HG03442 (cell line): ENCODE data around the gene ARHGEF7.

Experiments
- ATAC-seq: cut with Tn5 transposase; IDR thresholded peaks from one replicate; pipeline ENCODE4 v1.9.1; 2021; ENCODE audit warnings: mild to moderate bottlenecking, moderate library complexity; ENCODE audit not compliant: unreplicated experiment

Gene ARHGEF7

DNA sequence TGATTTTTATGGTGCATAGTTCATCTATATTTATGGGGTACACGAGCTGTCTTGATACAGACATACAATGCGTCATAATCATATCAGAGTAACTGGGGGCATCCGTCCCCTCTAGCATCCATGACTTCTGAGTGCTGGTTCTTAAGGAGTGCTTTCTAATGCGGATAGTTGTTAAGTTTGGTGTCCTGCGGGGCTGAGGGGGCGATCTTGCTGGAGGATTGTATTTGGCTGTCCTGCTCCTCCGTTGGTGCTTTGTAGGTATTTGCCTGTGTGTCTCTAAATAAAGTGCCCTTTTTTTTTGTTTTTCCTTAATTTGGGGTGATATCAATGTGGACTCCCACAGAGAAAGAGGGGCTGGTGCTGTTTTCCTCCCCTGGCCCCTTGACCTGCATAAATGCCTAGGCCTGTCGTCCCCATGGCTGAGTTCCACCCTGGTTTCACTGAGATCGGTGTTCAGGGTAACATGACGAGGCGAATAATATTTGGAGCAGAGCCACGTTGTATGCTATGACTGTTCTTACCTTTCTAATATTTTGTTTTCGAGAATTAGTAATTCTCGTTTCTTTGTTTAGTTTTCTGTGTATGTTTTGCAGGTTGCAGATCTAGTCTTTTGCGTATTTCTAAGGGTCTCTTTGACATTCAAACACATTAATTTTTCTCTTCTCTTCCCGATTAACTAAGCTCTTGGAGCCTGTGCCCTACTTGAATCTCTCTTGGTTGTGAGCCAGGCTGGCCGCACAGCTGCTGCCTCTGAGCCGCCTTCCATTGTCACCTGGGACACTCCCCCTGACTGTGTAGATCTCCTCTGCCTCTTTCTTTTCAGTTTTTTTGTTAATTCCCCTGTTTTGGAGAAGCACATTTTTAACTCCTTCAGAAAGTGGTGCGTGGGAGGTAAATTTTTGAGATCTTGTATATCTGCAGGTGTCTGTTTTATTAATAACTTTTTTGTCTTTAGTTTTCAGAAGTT, 100.3 kb downstream of the ARHGEF7 start:
- ATAC-seq, result no peak

DNA sequence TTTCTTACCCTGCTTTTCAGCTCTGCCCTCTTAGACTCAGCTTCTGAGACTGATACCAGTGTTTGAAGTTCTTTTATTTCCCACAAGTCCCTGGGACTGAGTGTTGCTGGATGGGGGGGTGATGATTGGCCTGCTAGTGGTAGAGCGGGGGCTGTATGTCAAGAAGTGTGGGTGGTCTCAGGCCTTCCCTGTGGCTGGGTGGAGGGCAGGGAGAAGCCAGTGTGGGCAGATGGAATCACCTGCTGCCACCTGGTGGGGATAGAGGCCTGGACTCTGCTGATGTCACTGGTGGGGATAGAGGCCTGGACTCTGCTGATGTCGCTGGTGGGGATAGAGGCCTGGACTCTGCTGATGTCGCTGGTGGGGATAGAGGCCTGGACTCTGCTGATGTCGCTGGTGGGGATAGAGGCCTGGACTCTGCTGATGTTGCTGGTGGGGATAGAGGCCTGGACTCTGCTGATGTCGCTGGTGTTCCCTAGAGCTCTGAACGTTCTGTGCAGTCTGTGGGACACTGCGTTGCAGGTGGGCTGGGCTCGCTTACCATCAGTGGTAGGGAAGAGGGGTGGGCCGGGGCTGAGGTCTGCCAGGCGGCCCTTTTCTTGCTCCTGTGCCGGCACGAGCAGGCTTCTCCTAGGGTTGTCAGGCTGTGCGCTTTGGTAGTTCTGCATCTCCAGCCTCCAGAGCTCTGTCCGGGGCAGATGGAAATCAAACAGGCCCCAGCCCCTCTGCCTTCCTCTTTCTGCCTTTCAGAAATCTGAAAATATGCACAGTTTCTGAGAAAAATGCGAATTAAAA, 101.3 kb downstream of the ARHGEF7 start:
- ATAC-seq, result no peak

DNA sequence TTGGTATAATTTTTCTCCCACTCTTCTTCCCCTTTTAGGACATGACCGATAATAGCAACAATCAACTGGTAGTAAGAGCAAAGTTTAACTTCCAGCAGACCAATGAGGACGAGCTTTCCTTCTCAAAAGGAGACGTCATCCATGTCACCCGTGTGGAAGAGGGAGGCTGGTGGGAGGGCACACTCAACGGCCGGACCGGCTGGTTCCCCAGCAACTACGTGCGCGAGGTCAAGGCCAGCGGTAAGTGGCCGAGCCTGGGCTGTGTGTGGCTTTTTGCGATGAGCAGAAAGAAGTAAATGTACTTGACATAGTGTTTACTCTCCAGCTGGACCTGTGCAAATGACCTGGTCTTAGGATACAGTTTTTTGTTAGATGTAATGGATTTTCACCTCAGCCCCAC, 102.5 kb downstream of the ARHGEF7 start:
- no peak for ATAC-seq

DNA sequence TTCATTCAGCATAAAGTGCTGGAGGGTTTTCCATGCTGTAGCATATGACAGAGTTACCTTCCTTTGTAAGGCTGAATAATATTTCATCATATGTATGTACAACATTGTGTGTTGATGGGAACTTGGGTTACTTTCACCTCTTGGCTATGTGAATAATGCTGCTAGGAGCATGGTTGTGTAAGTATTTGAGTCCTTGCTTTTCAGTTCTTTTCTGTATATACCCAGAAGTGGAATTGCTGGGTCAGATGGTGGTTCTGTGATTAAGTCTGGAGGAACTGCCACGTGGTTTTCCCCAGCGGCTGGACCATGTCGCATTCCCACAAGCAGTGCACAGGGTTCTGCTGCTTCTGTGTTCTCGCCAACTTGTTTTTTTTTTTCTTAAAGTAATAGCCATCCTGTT, 104.2 kb downstream of the ARHGEF7 start:
- ATAC-seq, result no peak

DNA sequence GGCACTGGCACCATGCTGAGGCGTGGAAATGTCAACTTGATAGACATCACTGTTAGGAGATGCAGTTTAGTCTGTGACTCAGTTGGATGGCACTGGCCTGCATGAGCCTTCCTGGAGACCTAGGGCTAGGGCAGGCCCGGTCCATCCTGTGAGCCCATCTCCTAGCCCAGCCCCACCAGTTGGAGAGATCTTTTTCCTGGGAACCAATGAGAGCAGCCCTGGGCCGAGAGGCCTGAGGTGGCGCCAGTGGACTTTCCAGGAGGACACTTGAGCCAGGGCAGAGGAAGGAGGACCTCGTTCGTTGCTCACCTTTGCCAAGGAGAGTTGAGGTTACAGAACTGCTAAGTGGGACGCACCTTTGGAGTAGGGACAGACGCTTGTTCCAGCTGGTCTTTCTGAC, 104.8 kb downstream of the ARHGEF7 start:
- ATAC-seq, result no peak

DNA sequence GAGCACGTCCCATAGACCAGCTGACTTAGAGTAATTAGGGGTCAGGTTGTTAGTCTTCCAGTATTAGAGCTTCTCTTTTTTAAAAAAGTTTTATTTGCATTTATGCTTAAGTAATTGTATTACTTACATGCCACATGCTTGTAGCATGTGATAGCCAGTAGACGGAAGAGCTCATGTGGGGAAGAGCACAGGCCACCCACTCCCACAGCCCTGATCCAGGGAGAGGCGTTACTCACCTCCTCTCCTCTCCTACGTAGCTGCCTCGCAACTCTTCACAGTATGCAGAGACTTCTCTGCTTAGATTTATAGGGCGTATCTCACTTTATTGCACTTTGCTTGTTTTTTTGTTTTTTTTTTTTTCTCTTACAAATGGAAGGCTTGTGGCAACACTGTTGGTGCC, 110.1 kb downstream of the ARHGEF7 start:
- no peak for ATAC-seq

DNA sequence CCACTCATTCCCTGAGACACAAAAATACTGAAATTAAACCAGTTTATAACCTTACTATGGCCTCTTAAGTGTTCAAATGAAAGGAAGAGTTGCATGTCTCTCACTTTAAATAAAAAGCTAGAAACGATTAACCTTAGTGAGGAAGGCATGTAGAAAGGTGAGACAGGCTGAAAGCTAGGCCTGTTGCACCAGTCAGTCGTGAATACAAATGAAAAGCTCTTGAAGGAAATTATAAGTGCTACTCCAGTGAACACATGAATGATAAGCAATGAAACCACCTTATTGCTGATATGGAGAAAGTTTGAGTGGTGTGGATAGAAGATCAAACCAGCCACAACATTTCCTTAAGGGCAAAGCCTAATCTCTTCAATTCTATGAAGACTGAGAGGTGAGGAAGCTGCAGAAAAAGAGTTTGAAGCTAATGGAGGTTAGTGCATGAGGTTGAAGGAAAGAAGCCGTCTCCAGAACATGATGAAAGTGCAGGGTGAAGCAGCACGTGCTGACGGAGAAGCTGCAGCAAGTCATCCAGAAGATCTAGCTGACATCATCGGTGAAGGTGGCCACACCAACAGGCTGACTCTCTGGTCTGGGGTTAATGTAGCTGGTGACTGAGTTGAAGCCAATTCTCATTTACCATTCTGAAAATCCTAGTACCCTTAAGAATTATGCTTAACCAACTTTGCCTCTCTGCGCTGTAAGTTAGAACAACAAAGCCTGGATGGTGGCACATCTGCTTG, 110.9 kb downstream of the ARHGEF7 start:
- no peak for ATAC-seq

DNA sequence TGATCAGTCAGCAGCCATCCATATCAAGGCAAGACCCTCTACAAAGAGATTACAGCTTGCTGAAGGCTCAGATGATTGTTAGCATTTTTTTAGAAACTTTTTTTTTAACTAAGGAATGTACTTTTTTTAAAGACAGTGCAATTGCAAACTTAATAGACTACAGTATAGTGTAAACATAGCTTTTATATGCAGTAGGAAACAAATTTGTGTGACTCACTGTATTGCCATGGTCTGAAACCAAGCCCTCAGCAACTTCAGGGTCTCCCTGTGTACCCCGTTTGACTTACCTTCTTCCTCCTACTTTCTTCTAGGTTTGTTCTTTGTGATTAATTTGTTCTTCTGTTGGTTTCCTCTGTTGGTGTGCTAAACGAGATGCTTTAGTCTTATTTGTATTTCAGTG, 112.3 kb downstream of the ARHGEF7 start:
- no peak for ATAC-seq

DNA sequence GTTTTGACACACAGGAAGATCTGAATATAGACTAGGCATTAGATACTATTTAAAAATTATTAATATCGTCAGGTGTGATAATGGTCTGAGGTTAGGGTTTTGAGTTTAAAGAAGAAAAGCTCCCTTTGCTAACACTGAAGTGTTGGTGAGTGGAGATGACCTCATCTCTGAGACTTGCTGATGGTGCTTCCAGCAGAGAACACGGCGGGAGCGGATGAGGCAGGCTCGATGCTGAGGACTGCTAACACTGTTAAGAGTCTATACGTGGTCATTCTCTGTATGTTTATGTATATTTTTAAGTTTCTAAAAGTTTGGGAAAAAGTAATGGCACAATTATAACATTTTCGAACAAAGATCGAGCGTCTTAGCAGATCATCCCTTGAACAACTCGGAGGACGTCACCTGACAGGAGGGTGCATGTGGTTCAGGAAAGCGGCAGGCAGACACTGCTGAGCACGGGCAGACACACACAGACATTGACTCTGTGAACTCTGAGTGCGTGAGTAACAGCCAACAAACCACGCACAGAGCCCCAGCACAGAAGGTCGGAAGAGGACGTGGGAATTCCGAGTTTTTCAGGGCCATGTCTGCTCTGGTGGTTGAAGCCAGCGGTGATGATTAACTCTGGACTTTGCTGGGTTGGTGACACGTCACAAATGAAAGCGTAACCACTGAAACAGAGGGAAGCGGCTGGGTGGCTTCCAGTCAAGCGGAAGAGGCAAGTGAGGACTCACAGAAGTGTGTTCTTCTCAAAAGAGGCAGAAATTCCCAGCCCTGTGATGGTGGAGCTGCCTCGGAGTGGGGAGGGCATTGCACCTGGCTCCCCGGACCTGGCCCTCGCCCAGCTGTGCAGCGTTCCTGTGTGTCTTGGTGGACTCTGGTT, 113.4 kb downstream of the ARHGEF7 start:
- no peak for ATAC-seq

DNA sequence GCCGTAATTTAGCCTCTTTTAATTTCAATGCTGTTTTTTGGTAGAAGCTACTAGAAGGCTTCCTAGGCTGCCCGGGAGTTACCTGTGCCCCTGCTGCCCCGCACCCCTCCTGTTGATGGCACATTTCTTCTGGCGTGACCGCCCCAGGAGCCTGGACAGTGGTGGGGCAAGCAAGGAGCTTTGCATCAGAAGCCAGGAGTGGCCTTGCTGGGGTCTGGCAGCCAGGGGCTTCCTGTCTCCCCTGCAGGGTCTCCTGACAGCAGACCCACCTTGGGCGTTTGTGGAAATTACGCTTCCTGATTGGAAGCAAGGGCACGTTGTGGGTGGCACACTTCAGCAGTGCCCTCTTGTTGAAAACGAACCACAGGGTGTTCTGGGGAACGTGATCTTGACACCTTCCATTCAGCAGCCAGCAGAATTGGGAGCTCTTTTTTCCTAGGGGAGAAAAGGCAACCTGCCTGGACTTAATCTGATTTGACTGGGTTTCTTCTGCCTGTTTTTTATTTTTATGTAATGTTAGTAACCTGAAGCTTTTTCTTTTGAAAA, 115.3 kb downstream of the ARHGEF7 start:
- ATAC-seq, result no peak

DNA sequence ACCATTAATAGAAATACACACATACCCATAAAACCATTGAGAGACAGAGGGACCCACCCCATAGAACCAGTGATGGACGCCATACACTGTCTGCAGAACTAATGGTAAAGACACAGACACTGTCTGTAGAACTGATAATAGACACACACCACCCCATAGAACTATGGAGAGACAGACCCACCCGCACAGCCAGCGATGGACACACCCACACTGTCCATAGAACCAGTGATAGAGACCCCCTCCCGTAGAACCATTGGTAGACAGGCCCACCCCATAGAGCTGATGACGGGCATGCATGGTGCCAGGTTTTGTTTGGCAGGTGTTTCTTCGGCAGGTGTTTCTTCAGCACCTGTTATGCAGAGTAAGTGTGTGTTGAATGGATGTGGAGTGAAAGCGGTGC, 117.1 kb downstream of the ARHGEF7 start:
- no peak for ATAC-seq

DNA sequence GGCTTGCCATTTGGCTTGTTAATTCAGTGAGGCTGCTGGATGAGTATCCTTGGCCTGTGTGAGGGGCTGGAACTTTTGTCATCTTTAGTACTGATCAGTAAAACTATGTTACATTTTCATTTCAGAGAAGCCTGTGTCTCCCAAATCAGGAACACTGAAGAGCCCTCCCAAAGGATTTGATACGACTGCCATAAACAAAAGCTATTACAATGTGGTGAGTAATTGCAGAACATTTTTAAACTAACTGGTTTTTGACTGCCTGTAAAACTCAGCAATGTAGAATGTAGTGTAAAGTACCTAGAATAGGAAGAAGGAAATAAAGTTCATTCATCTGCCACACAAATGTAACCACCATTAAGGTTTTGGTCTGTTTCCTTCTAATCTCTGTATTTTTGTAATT, 118.0 kb downstream of the ARHGEF7 start:
- no peak for ATAC-seq

DNA sequence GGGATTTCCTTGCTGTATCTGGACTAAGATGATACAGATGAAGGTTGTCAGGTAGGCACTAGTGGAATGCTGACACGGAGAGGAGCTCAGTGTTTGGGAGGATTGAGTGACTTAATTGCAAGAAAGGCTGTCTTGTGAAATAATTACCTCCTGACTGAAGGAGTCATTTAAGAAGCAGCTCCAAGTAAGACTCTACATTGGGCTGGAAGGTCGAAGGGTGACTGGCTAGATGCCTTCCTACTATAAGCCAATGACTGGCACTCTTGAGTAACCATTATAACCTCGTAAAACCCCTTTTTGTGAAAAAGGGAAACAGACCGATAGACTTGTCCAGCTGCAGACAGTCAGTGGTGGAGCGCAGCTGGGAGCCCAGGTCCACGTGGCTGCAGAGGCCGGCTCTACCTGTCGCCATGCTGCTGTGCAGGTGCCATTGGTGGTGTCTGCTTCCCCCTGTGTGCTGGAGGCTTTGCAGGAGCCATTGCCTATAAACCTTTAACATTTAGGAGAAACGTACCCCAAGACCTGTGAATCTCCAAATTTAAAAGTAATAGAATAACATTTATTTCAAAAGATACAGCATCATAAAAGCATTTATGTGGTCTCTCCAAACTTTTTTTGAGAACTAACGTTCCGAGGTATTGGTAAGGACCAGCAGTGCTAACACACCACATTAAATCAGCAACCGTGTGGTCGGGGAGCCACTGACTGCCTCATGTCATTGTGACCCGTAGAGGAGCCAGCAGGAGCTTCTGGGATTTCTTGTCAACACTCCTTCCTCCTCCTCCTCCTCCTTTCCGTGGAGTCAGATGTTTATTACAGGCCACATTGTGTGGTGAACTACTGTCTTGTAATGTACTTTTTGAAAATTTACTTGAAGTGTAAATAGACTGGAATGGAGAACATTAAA, 124.9 kb downstream of the ARHGEF7 start:
- no peak for ATAC-seq

DNA sequence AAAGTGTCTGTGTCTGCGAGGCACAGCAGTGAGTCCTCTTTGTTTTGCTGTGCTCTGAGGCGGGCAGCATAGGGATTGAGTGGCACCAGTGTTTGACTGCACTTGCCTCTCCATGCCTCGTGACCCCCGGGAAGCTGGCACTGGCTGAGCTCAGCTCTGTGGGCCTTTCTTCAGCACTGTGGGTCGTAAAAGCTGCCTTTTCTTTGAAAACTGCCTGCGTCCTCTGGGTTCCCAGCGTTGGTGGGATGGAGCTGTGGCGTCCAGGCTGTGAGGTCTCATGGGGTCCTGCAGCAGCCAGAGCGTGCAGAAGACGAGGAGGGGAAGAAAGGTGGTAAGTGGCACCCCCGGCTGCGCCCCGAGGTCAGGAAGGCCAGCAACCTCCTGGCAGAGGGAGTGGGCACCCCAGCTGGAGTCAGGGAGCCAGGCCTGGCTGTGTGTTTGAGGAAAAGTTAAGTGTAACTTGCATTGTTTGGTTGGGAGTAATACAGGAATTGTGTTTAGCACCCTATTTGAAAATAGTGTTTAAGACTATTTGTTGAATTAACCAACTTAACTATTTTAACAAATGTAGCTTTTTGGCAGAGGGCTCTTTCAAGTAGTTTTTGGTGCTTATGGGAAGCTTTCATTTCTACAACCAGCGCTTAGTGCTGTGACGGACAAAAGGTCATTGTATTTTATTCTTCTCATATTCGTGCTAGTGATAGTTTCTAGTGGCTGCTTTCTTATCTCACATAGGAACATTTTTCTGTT, 126.1 kb downstream of the ARHGEF7 start:
- ATAC-seq, result no peak

DNA sequence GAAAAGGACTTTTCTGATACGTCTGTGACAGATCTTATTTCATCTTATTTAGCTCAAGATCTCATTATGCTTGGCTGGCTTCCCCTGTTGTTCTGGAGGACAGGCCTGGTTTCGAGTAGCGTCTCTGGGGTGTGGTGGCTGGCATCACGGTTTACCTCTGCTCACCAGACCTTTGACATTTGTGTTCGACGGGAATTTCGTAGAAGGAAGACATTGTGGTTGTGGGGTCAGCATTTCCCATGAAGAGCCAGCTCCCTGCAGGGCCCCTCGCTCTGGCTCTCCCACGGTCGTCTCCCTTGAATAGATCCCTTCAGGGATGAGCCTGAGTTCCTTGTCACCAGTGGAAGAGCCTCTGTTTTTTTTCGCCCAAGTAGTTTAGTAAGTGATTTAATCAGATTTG, 126.8 kb downstream of the ARHGEF7 start:
- no peak for ATAC-seq

DNA sequence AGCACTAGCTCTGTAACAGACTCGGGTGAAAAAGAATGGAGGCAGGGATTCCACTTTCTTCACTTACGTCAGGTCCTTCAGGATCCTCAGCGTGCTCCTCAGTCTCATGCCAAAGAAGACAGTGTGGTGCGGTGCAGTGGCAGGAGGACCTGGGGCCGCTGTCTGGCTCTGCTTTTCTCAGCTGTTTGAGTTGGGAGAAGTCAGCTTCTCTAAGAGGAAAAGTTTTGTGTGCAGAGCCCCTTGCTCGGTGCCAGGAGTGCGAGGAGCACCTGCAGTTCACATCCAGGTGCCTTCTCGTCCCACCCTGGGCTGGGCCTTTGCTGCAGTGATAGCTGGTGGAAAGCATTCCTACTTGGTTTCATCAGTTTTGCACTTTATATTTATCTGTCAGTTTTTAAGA, 127.5 kb downstream of the ARHGEF7 start:
- ATAC-seq, result no peak

DNA sequence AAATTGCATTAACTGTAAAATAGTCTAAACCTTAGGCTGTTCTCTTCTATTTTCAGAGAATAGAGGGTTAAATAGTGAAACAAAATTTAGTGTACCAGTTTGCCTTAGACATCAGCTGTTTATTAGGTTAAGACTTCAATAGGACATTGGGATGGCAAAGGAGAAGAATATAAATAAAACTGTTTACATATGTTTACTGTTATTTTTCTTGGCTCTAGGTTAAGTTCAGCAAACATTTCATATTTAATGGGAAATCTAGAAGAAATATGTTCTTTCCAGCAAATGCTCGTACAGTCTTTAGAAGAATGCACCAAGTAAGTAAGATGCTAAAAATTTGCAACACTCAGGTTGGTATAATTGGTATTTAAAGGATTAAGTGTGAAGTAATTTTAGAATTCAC, 128.9 kb downstream of the ARHGEF7 start:
- ATAC-seq, result no peak
